ENCODE data around the gene OOSP3.
"Not testable (repeated sequence)": the region's sequence is repeated elsewhere in the genome, so short reads cannot be mapped to it uniquely, and the experiment has no call there.

GRCh38 chr11:59851416-59851815, 27.2 kb upstream of the OOSP3 start:
- TF ChIP-seq CTCF, POLR2A, EP300 (IDR thresholded peaks at IDR 0.05): not testable (repeated sequence)

Measured in ovary (tissue), 3 donors.